T-cell (primary cell): ENCODE results near the gene FNIP2. TPM values are rescaled to one million over a fixed set of nuclear protein-coding genes. Genes with fewer than 3 reads are reported as not detected.
"Not testable (repeated sequence)": the region's sequence is repeated elsewhere in the genome, so short reads cannot be mapped to it uniquely, and the experiment has no call there.

Experiments used
- ATAC-seq, 4 experiments: fragments of 200-7000 bp in 3 of 4; fragments of 150-1000 bp in 1 of 4; cut with Tn5 transposase; replicated peaks in 1 of 4; 1 replicate in 3 of 4; 2 replicates in 1 of 4; pipeline ENCODE4 v1.10.0; 2021; ENCODE audit warnings: moderate library complexity in 3 of 4, mild to moderate bottlenecking in 2 of 4, moderate number of reproducible peaks in 1 of 4
- CTCF ChIA-PET, 2 donors: fragments of 300-600 bp; sonication (Branson Sonifier 250); formaldehyde crosslinking; loops; one replicate each; lab custom pipeline; 2022; ENCODE audit warnings: antibody characterized with exemption in 2 of 2; lab: Charles Lee
- POLR2A ChIA-PET, 2 donors: fragments of 300-600 bp; sonication (Branson Sonifier 250); formaldehyde crosslinking; loops; one replicate each; lab custom pipeline; 2022; ENCODE audit warnings: antibody characterized with exemption in 2 of 2; lab: Charles Lee
- DNase-seq, 35 experiments: peaks; one replicate each; pipeline versions ENCODE4 v3.0.0 to v3.0.0-alpha.2; 2013 to 2023
- H3K27ac ChIP-seq: one replicate; pipeline ENCODE4 v1.5.1; 2013; ENCODE audit warnings: low read length
- H3K27me3 ChIP-seq, 2 experiments: replicated peaks in 1 of 2; 1 replicate in 1 of 2; 2 replicates in 1 of 2; pipeline versions ENCODE4 v1.6.1 to v1.7.0; 2013; ENCODE audit warnings: low read length in 1 of 2, mixed read lengths in 1 of 2; ENCODE audit not compliant: control insufficient read depth in 2 of 2, insufficient read depth in 2 of 2; ENCODE audit errors: extremely low read depth in 1 of 2
- H3K36me3 ChIP-seq, 2 donors: 1 replicate in 1 of 2; 2 replicates in 1 of 2; pipeline versions ENCODE4 v1.6.1 to v1.7.0; 2013; ENCODE audit warnings: low read length in 1 of 2; ENCODE audit not compliant: control insufficient read depth in 2 of 2, insufficient read depth in 1 of 2; ENCODE audit errors: extremely low read depth in 1 of 2
- H3K4me1 ChIP-seq, 2 experiments: 1 replicate in 1 of 2; 2 replicates in 1 of 2; pipeline versions ENCODE4 v1.6.1 to v1.7.0; 2013; ENCODE audit warnings: low read length in 2 of 2, mixed read lengths in 1 of 2; ENCODE audit not compliant: insufficient read depth in 2 of 2, control insufficient read depth in 1 of 2; ENCODE audit errors: extremely low read depth in 1 of 2
- H3K4me3 ChIP-seq, 2 donors: 1 replicate in 1 of 2; 2 replicates in 1 of 2; pipeline versions ENCODE4 v1.5.1 to v1.7.0; 2013; ENCODE audit warnings: mild to moderate bottlenecking in 2 of 2, low read length in 1 of 2, moderate library complexity in 1 of 2; ENCODE audit not compliant: control insufficient read depth in 1 of 2; ENCODE audit errors: extremely low read depth in 1 of 2
- H3K9me3 ChIP-seq: 2 replicates; pipeline ENCODE4 v1.7.0; 2013
- H3K27ac Mint-ChIP-seq, 2 donors: one replicate each; pipeline ENCODE4 v1.8.0; 2020 to 2021; ENCODE audit warnings: mild to moderate bottlenecking in 2 of 2, mixed read lengths in 2 of 2
- H3K27me3 Mint-ChIP-seq, 2 donors: one replicate each; pipeline ENCODE4 v1.8.0; 2021 to 2022; ENCODE audit warnings: mixed read lengths in 2 of 2
- H3K36me3 Mint-ChIP-seq: one replicate; pipeline ENCODE4 v1.8.0; 2021; ENCODE audit warnings: mixed read lengths
- H3K4me1 Mint-ChIP-seq, 3 donors: one replicate each; pipeline ENCODE4 v1.8.0; 2020 to 2022; ENCODE audit warnings: mixed read lengths in 3 of 3, mild to moderate bottlenecking in 1 of 3
- H3K4me3 Mint-ChIP-seq, 3 donors: one replicate each; pipeline ENCODE4 v1.8.0; 2020 to 2022; ENCODE audit warnings: mild to moderate bottlenecking in 3 of 3, mixed read lengths in 3 of 3, moderate library complexity in 3 of 3
- H3K9me3 Mint-ChIP-seq, 3 donors: one replicate each; pipeline ENCODE4 v1.8.0; 2020 to 2022; ENCODE audit warnings: mixed read lengths in 3 of 3
- WGBS: methylation state at CpG from one replicate; pipeline ENCODE4 v1.1.5; 2013; ENCODE audit warnings: missing lambda C conversion rate; ENCODE audit not compliant: insufficient coverage; 5-methylcytosine and 5-hydroxymethylcytosine counted together
- total RNA-seq, 35 experiments: library from RNA in 6 of 35; stranded (reverse) in 6 of 35; fragments of 120-200 nt in 1 of 35; gene quantifications; one replicate each; pipeline versions ENCODE4 v1.2.1 to v1.2.4 and lab custom pipeline; 2013 to 2026

The FNIP2 gene
- total RNA-seq, 5 donors from 2014 or later (not counting 1 experiment from before 2014, with no cell fraction given) = 6.7 to 11.1 (median 10.7) TPM

DNA sequence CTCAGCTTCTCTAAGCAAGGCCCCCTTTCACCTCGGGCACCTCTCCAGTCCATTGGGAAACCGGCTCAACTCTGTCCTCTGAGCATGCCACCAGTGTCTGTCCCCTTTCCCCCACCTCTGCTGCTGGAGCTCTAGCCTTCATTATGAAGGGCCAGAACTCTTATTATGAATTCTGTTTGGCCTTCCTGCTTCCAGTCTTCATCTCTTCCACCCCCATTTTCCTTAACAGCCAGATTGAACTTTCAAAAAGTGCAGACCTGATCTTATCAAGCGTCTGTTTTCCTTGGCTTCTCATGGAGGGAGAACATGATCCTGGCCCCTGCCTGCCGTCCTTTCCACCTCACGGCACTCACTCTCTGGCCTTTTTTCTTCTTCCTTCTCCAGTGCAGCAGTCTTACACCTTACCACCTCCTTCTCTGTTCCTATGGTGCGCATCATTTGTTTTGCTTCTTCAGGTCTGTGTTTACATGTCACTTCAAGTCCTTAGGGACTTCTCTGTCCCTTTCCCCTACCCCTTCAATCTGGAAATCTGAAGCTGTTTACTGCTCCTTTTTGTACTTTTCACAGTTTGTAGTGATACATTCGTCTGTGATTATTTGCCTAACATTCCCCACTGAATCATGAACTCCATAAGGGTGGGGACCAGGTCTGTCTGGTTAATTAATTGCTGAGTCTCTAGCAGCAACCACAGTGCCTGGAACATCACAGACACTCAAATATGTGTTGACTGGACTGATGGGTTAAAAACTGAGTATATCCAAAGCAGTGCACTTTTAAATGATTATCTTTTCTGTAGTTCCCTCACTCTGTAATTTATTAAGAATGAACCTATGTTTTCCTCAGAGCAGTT lies 55.8 kb downstream of the FNIP2 start:
- peaks cover 44 to 47% (median 44%) of the 10 kb centered on the region in 3 donors for H3K4me1 Mint-ChIP-seq
- Histone ChIP-seq H3K27me3 (no peaks in the 10 kb centered on the region), H3K9me3 (no peaks in the 10 kb centered on the region), H3K27ac (no peak overlapping the region), H3K4me1 (peaks cover 11 to 34% of the 10 kb centered on the region in 2 experiments), H3K4me3 (no peak overlapping the region), H3K36me3 (no peaks in the 10 kb centered on the region)
- no peaks in the 10 kb centered on the region for H3K9me3 Mint-ChIP-seq
- ChIA-PET CTCF (interaction anchor here in 1 of 2 donors (0.6 kb wide), 1 partner anchor 86 kb away, joined by 4 read pairs; no protein-coding TSS in a partner anchor), POLR2A (no interaction called here)
- H3K4me3 Mint-ChIP-seq = no peak overlapping the region
- ATAC-seq = no peak
- no peaks in the 10 kb centered on the region for H3K27me3 Mint-ChIP-seq
- 97% methylated on average over 6 of the region's 7 CpGs for WGBS
- DNase-seq = no peak
- H3K36me3 Mint-ChIP-seq = peaks cover 10% of the 10 kb centered on the region
- H3K27ac Mint-ChIP-seq = peak overlapping the region in 1 of 2 donors; percentile 23

DNA sequence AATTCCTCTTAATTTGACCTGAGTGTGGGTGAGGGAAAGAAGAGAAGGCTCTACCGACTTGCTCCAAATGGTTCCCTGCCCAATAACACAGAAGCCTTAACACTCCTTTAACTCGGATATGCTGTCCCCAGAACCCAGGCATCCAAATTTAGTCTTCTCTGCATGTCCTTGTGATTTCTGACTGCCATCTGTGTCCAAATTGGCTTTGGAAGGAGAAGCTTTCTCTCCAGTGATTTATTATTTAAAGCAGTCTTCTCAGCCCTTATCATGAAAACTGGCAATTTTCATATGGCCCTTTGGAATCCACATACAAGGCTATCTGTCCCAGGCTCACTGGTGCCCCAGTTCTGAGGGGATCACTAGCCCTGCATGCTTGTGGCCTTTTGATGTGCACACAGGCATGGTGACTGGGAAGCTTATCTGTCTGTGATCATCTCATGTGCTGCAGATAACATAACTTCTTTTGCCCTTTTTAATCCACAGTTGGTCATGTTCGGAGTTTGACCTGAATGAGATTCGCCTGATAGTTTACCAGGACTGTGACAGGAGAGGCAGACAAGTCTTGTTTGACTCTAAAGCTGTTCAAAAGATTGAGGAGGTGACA lies 56.7 kb downstream of the FNIP2 start:
- Mint-ChIP-seq H3K4me1 (peaks cover 37 to 46% (median 40%) of the 10 kb centered on the region in 3 donors), H3K27me3 (no peaks in the 10 kb centered on the region), H3K9me3 (no peaks in the 10 kb centered on the region), H3K36me3 (peaks cover 16% of the 10 kb centered on the region), H3K4me3 (peak overlapping the region in 1 of 3 donors; percentile 48), H3K27ac (peak overlapping the region; percentile 42 to 60)
- Histone ChIP-seq H3K36me3 (no peaks in the 10 kb centered on the region), H3K4me3 (no peak overlapping the region), H3K4me1 (peaks cover 11 to 34% of the 10 kb centered on the region in 2 experiments), H3K9me3 (no peaks in the 10 kb centered on the region), H3K27me3 (no peaks in the 10 kb centered on the region), H3K27ac (no peak overlapping the region)
- no CpG with 5 or more reads among the region's 4 CpGs for WGBS
- ChIA-PET CTCF (interaction anchor here in 1 of 2 donors (0.6 kb wide), 1 partner anchor 148 kb away, joined by 5 read pairs; no protein-coding TSS in a partner anchor), POLR2A (interaction anchor here in 1 of 2 donors (0.5 to 0.6 kb wide), 2 partner anchors 56 to 145 kb away, joined by 3 to 4 read pairs; no protein-coding TSS in a partner anchor)
- DNase-seq (no peak), ATAC-seq (no peak)

DNA sequence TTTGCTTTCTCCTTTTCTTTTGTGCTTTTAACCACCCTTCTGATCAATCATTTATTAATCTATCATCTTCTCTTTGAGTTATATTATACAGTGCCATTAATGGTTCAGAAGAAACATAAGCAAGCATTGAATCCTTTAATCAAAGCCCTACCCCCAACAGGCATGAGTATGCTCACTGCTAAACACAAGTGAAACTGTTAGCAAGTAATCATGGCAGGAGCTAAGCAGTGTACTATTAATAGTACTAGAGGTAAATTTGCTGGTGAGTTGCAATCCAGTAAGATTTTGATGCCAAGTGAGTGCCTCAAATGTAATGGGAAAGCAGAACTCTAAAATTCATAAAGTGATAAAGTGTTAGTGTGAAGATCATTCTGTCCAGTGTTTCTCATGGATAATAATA lies 57.2 kb downstream of the FNIP2 start:
- peaks cover 37 to 44% (median 38%) of the 10 kb centered on the region in 3 donors for H3K4me1 Mint-ChIP-seq
- CTCF ChIA-PET = interaction anchor here in 1 of 2 donors (0.6 kb wide), 1 partner anchor 93 kb away, joined by 4 read pairs; no protein-coding TSS in a partner anchor
- DNase-seq = no peak
- H3K4me1 ChIP-seq = peaks cover 11 to 34% of the 10 kb centered on the region in 2 experiments
- no peak for ATAC-seq
- peak overlapping the region in 1 of 3 donors; percentile 48 for H3K4me3 Mint-ChIP-seq
- no peak overlapping the region for H3K27ac ChIP-seq
- no peaks in the 10 kb centered on the region for H3K9me3 ChIP-seq
- H3K4me3 ChIP-seq = no peak overlapping the region
- peaks cover 22% of the 10 kb centered on the region for H3K36me3 Mint-ChIP-seq
- H3K27ac Mint-ChIP-seq = peak overlapping the region; percentile 42 to 60
- no peaks in the 10 kb centered on the region for H3K9me3 Mint-ChIP-seq
- no peaks in the 10 kb centered on the region for H3K36me3 ChIP-seq
- POLR2A ChIA-PET = interaction anchor here in 1 of 2 donors (0.5 to 0.8 kb wide), 3 partner anchors 13 to 146 kb away, joined by 3 to 4 read pairs (median 4); no protein-coding TSS in a partner anchor
- H3K27me3 Mint-ChIP-seq = no peaks in the 10 kb centered on the region
- no peaks in the 10 kb centered on the region for H3K27me3 ChIP-seq

DNA sequence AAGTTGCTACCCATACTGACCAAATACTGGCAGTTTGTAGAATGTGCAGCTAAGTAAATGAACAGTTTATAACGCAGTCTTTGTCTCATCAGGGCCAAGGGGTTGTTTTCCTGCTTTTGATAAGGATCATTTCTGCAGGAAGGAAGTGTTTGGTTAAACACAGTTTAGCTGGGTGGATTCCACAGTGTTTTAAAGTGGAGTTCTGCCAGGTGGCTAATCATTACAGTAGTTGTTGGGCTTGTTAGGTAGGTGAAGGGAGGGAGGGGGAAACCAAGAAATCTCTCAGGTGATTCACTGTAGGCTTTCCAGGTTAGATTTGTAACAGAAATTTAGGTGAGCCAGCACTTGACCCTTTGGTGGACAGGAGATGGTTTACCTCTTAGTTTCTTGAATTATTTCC lies 58.1 kb downstream of the FNIP2 start:
- peak in 1 of 35 experiments; percentile 24 for DNase-seq
- Mint-ChIP-seq H3K36me3 (peaks cover 27% of the 10 kb centered on the region), H3K27me3 (no peaks in the 10 kb centered on the region), H3K4me1 (peaks cover 36 to 44% (median 38%) of the 10 kb centered on the region in 3 donors), H3K9me3 (no peaks in the 10 kb centered on the region), H3K27ac (peak overlapping the region; percentile 42 to 65), H3K4me3 (peak overlapping the region in 1 of 3 donors; percentile 48)
- ChIA-PET POLR2A (interaction anchor here in 1 of 2 donors (0.8 kb wide), 1 partner anchor 12 kb away, joined by 4 read pairs; no protein-coding TSS in a partner anchor), CTCF (no interaction called here)
- Histone ChIP-seq H3K36me3 (no peaks in the 10 kb centered on the region), H3K4me1 (peaks cover 11 to 34% of the 10 kb centered on the region in 2 experiments), H3K4me3 (no peak overlapping the region), H3K27ac (no peak overlapping the region), H3K27me3 (no peaks in the 10 kb centered on the region), H3K9me3 (no peaks in the 10 kb centered on the region)
- WGBS = no CpG with 5 or more reads among the region's 1 CpG
- ATAC-seq = peak in 3 of 4 experiments; percentile 51 to 78 (median 53)

- DNase-seq (no peak), ATAC-seq (no peak)
- ChIA-PET CTCF (interaction anchor here in 1 of 2 donors (0.6 kb wide), 1 partner anchor 267 kb away, joined by 7 read pairs; no protein-coding TSS in a partner anchor), POLR2A (interaction anchor here in 1 of 2 donors (1.0 kb wide), 1 partner anchor 15 kb away, joined by 4 read pairs; no protein-coding TSS in a partner anchor)
- Mint-ChIP-seq H3K9me3 (no peaks in the 10 kb centered on the region), H3K4me3 (no peak overlapping the region), H3K27ac (peak overlapping the region in 1 of 2 donors; percentile 42), H3K36me3 (peaks cover 31% of the 10 kb centered on the region), H3K4me1 (peaks cover 36 to 44% (median 38%) of the 10 kb centered on the region in 3 donors), H3K27me3 (no peaks in the 10 kb centered on the region)
- 100% methylated on average over 4 of the region's 5 CpGs for WGBS
- Histone ChIP-seq H3K9me3 (no peaks in the 10 kb centered on the region), H3K27me3 (no peaks in the 10 kb centered on the region), H3K4me3 (no peak overlapping the region), H3K4me1 (peaks cover 11 to 34% of the 10 kb centered on the region in 2 experiments), H3K36me3 (no peaks in the 10 kb centered on the region), H3K27ac (no peak overlapping the region)
Measured at GRCh38 chr4:158827543-158827981, 58.7 kb downstream of the FNIP2 start.

- no CpG with 5 or more reads among the region's 8 CpGs for WGBS
- not testable (repeated sequence) for H3K36me3 ChIP-seq, H3K27ac Mint-ChIP-seq, H3K27me3 ChIP-seq, ATAC-seq, H3K27ac ChIP-seq, H3K4me3 Mint-ChIP-seq, H3K4me3 ChIP-seq, H3K27me3 Mint-ChIP-seq, H3K9me3 ChIP-seq, DNase-seq, H3K9me3 Mint-ChIP-seq
- ChIA-PET POLR2A (interaction anchor here in 1 of 2 donors (1.0 kb wide), 1 partner anchor 16 kb away, joined by 4 read pairs; no protein-coding TSS in a partner anchor), CTCF (interaction anchor here in 1 of 2 donors (0.5 to 0.6 kb wide), 2 partner anchors 223 to 266 kb away, joined by 3 to 7 read pairs; no protein-coding TSS in a partner anchor)
- H3K4me1 ChIP-seq = peaks cover 11 to 34% of the 10 kb centered on the region in 2 experiments
- Mint-ChIP-seq H3K36me3 (peaks cover 35% of the 10 kb centered on the region), H3K4me1 (peaks cover 36 to 44% (median 38%) of the 10 kb centered on the region in 3 donors)
Measured at GRCh38 chr4:158828151-158828550, 59.3 kb downstream of the FNIP2 start.
